Prostate gland (tissue), 2 donors: ENCODE data around the gene CNKSR2. TPM values are rescaled to one million over a fixed set of nuclear protein-coding genes. Genes with fewer than 3 reads are reported as not detected.
A peak's percentile ranks its signal among the peaks of the same experiment; 100 is the strongest.
"Not testable (repeated sequence)": the region's sequence is repeated elsewhere in the genome, so short reads cannot be mapped to it uniquely, and the experiment has no call there.

ENCODE experiments used
- DNase-seq: peaks from one replicate; pipeline ENCODE4 v3.0.0-alpha.2; 2019; ENCODE audit warnings: low spot score
- H3K27ac ChIP-seq, 2 donors: fragments of 200-600 bp; sonication (generic); 2 replicates each; pipeline ENCODE4 v1.5.1; 2017 to 2019
- H3K27me3 ChIP-seq: fragments of 200-600 bp; sonication (generic); replicated peaks from 2 replicates; pipeline ENCODE4 v1.5.1; 2019; ENCODE audit not compliant: insufficient read depth
- H3K36me3 ChIP-seq, 2 donors: fragments of 200-600 bp; sonication (generic); 1 replicate in 1 of 2; 2 replicates in 1 of 2; pipeline versions ENCODE4 v1.5.1 to v1.8.1; 2017 to 2019
- H3K4me1 ChIP-seq: fragments of 200-600 bp; sonication (generic); replicated peaks from 2 replicates; pipeline ENCODE4 v1.5.1; 2019
- H3K4me3 ChIP-seq, 2 donors: fragments of 200-600 bp; sonication (generic); 2 replicates each; pipeline ENCODE4 v1.5.1; 2017 to 2019
- H3K9me3 ChIP-seq: fragments of 200-600 bp; sonication (generic); 2 replicates; pipeline ENCODE4 v1.5.1; 2017
- CTCF ChIP-seq, 4 experiments: fragments of 200-600 bp in 2 of 4; fragments of 450-650 bp in 2 of 4; sonication (generic) in 2 of 4; IDR thresholded peaks; 1 replicate in 3 of 4; 2 replicates in 1 of 4; pipeline ENCODE4 v1.5.1; 2016 to 2019; ENCODE audit warnings: antibody characterized with exemption in 4 of 4, mild to moderate bottlenecking in 2 of 4, moderate library complexity in 2 of 4
- POLR2A ChIP-seq: fragments of 450-650 bp; IDR thresholded peaks from one replicate; pipeline ENCODE4 v1.6.1; 2016; ENCODE audit warnings: antibody characterized with exemption, mild to moderate bottlenecking
- POLR2AphosphoS5 ChIP-seq: sonication (generic); formaldehyde crosslinking; IDR thresholded peaks from one replicate; pipeline ENCODE4 v1.6.1; 2017; ENCODE audit warnings: antibody characterized with exemption
- WGBS: methylation state at CpG from one replicate; pipeline ENCODE4 v1.1.5; 2018; 5-methylcytosine and 5-hydroxymethylcytosine counted together
- intact Hi-C: fragments of 100-400 bp; cut with DNase I; formaldehyde crosslinking; loops from one replicate; pipeline ENCODE4 v1.14.2; 2022
- total RNA-seq, 2 donors: library from RNA; depleted of rRNA; stranded (reverse); fragments of >200 nt; gene quantifications; one replicate each; pipeline ENCODE4 v1.1.0, GENCODE V29; 2016

CNKSR2 gene
- total RNA-seq, 2 donors from 2014 or later: 6.8 to 10.0 TPM

GRCh38 chrX:21503593-21503992 lies 129.4 kb downstream of the CNKSR2 start:
- Histone ChIP-seq H3K4me1 (no peaks in the 10 kb centered on the region), H3K27me3 (no peaks in the 10 kb centered on the region), H3K4me3 (no peak overlapping the region), H3K9me3 (no peaks in the 10 kb centered on the region), H3K36me3 (no peaks in the 10 kb centered on the region), H3K27ac (no peak overlapping the region)
- WGBS: 94% methylated on average over 3 of the region's 3 CpGs
- no peak for DNase-seq
- intact Hi-C loops: no loop called here
- no peak for TF ChIP-seq POLR2A
- TF ChIP-seq POLR2AphosphoS5: no peak
- TF ChIP-seq CTCF (IDR thresholded peaks at IDR 0.05): no peak

GRCh38 chrX:21509912-21510311 lies 135.7 kb downstream of the CNKSR2 start:
- Histone ChIP-seq H3K27me3 (no peaks in the 10 kb centered on the region), H3K27ac (no peak overlapping the region), H3K36me3 (no peaks in the 10 kb centered on the region), H3K9me3 (no peaks in the 10 kb centered on the region), H3K4me3 (no peak overlapping the region), H3K4me1 (no peaks in the 10 kb centered on the region)
- TF ChIP-seq CTCF (IDR thresholded peaks at IDR 0.05) (no peak), POLR2AphosphoS5 (no peak)
- intact Hi-C loops: no loop called here
- DNase-seq: no peak

- peak; percentile 34 for TF ChIP-seq POLR2AphosphoS5
- no peak for TF ChIP-seq CTCF (IDR thresholded peaks at IDR 0.05)
- TF ChIP-seq POLR2A: no peak
- Histone ChIP-seq H3K9me3 (no peaks in the 10 kb centered on the region), H3K4me1 (no peaks in the 10 kb centered on the region), H3K4me3 (no peak overlapping the region), H3K27ac (peak overlapping the region in 1 of 2 donors; percentile 50), H3K36me3 (no peaks in the 10 kb centered on the region), H3K27me3 (no peaks in the 10 kb centered on the region)
- 48% methylated on average over 1 of the region's 1 CpG for WGBS
- DNase-seq: no peak
- intact Hi-C loops: no loop called here
Observed at GRCh38 chrX:21524008-21524407, 149.8 kb downstream of the CNKSR2 start.

GRCh38 chrX:21528076-21528475 lies 153.9 kb downstream of the CNKSR2 start:
- no peak overlapping the region for H3K4me3 ChIP-seq
- no peaks in the 10 kb centered on the region for H3K9me3 ChIP-seq
- H3K27ac ChIP-seq: no peak overlapping the region
- no peaks in the 10 kb centered on the region for H3K36me3 ChIP-seq
- no peaks in the 10 kb centered on the region for H3K27me3 ChIP-seq
- intact Hi-C loops: no loop called here
- H3K4me1 ChIP-seq: no peaks in the 10 kb centered on the region
- no peak for DNase-seq
- TF ChIP-seq POLR2AphosphoS5 (no peak), POLR2A (no peak), CTCF (IDR thresholded peaks at IDR 0.05) (no peak)

GRCh38 chrX:21529771-21530170 lies 155.6 kb downstream of the CNKSR2 start:
- Histone ChIP-seq H3K9me3 (no peaks in the 10 kb centered on the region), H3K36me3 (no peaks in the 10 kb centered on the region), H3K27ac (no peak overlapping the region), H3K4me3 (no peak overlapping the region), H3K4me1 (no peaks in the 10 kb centered on the region), H3K27me3 (no peaks in the 10 kb centered on the region)
- TF ChIP-seq POLR2AphosphoS5 (no peak), CTCF (IDR thresholded peaks at IDR 0.05) (no peak), POLR2A (no peak)
- no peak for DNase-seq
- intact Hi-C loops: no loop called here
- 90% methylated on average over 2 of the region's 2 CpGs for WGBS

GRCh38 chrX:21544642-21545041 lies 170.4 kb downstream of the CNKSR2 start:
- 96% methylated on average over 8 of the region's 10 CpGs for WGBS
- H3K36me3 ChIP-seq, intact Hi-C loops, DNase-seq, H3K27ac ChIP-seq, H3K4me1 ChIP-seq, H3K27me3 ChIP-seq, H3K9me3 ChIP-seq, H3K4me3 ChIP-seq: not testable (repeated sequence)
